Ovary (tissue), 3 donors: ENCODE measurements around the gene VAV2.

ENCODE experiments used
- POLR2A ChIP-seq: fragments of 450-650 bp; IDR thresholded peaks from one replicate; pipeline ENCODE4 v1.6.1; 2017; ENCODE audit warnings: antibody characterized with exemption, mild to moderate bottlenecking, moderate library complexity
- TF ChIP-seq, protein P1 (sequence below), 3 donors: fragments of 450-650 bp in 2 of 3; fragments of 200-600 bp in 1 of 3; IDR thresholded peaks; one replicate each; pipeline versions ENCODE4 v1.5.1 to v1.8.0; 2016 to 2022; ENCODE audit warnings: antibody characterized with exemption in 3 of 3, mild to moderate bottlenecking in 1 of 3
- donor health status: DM: no; HTN: no; CAD: no.

DNA sequence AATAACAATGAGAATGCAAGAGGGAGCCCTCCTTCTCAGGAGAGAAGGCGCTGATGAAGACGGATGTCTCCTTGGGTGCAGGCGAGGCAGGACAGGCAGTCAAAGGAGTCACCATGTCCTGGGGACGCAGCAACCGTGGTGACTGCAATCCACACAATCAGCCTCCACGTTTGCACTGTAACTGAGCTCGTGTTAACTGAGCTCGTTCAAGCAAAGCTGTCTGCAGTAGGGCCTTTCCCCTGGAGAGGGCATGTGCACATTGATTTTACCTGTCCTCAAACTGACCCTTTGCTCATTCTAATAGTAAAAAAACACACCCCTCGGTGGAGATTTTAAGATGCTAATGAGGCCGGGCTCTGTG lies 256.7 kb downstream of the VAV2 start:
- TF ChIP-seq, protein P1, sequence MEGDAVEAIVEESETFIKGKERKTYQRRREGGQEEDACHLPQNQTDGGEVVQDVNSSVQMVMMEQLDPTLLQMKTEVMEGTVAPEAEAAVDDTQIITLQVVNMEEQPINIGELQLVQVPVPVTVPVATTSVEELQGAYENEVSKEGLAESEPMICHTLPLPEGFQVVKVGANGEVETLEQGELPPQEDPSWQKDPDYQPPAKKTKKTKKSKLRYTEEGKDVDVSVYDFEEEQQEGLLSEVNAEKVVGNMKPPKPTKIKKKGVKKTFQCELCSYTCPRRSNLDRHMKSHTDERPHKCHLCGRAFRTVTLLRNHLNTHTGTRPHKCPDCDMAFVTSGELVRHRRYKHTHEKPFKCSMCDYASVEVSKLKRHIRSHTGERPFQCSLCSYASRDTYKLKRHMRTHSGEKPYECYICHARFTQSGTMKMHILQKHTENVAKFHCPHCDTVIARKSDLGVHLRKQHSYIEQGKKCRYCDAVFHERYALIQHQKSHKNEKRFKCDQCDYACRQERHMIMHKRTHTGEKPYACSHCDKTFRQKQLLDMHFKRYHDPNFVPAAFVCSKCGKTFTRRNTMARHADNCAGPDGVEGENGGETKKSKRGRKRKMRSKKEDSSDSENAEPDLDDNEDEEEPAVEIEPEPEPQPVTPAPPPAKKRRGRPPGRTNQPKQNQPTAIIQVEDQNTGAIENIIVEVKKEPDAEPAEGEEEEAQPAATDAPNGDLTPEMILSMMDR (IDR thresholded peaks at IDR 0.05): no peak
- TF ChIP-seq POLR2A: no peak
